Urothelium cell line (cell line): ENCODE data around the gene SPG21.

Source experiments
- DNase-seq: peaks from one replicate; pipeline ENCODE4 v3.0.0; 2011; ENCODE audit warnings: low spot score, mixed read lengths
- FAIRE-seq: peaks from 2 replicates; lab custom pipeline; 2011; peaks lifted over from hg19 to GRCh38; lab: Jason Lieb, UNC

SPG21 gene

DNA sequence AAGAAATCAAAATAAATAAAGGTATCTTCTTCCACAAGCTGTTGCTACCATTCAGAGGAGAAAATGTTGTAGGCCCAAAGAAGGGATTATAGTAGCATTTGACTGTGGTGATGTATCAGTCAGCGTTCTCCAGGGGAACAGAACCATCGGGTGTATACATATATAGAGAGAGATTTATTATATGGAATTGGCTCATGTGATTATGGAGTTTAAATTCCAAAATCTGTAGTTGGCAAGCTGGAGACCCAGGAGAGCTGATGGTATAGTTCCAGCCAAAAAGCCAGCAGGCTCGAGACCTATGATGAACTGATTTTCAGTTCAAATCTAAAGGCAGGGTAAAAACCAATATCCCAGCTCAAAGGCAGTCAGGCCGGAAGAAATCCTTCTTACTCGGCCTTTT lies 7.4 kb upstream of the SPG21 start:
- DNase-seq = no peak
- no peak for FAIRE-seq

DNA sequence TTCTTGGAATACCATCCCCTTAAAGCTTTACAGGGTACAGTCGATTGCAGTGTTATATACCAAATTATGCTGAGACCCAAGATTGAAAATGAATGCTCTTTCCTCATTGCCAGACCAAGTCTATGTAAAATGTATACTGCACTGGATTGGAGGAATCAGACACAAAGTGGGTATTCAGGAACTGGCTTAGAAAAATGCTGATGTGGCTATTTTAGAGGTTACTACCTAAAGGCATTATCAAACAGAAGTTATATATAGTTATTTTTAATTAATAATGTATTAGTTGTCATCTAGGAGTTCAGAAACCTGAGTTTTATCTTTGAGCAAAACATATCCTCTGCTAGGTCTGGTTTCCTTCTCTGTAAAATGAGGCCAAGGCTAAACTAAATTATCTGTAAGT lies 3.6 kb upstream of the SPG21 start:
- FAIRE-seq = no peak
- DNase-seq = no peak

DNA sequence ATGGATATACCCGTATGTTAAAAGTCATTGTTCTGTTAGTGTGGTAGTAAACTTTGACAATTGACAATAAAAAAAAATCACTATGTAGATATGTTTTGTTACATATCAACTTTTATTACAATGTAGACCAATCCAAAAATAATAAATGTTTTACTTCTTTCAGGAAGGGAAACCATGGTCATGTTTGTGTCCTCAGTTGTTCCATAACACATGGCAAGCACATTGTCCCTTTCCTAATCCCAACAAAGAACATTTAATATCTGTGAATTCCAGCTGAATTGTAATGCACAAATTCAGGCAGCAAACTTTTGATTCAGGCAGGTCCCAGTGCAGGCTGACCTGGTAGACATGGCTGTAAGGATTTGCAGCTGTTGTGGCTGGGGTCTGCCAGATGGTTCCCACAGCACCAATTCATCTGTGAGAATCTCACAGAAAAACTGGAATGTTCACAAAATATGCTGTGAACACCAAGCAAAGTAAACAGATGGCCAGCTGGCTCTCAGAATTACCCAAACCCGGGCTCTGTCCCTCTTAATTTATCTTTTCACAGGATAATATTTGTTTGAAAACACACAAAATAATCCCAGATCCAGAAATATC lies 1.9 kb upstream of the SPG21 start:
- DNase-seq (no peak), FAIRE-seq (no peak)

DNA sequence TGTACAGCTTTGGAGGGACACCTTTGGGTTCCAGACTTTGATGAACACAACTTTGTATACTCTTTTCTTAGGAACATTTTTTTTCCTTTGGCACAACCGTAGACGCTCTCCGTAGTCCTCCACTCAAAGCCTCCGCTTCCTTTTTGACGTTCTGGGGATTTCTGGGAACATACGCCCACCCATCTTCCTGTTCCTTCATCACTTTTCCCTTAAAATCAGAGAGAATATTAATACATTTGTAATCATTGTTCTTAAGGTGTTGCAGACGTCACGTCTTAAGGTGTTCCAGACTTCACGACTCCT lies 405 bp upstream of the SPG21 start:
- FAIRE-seq (no peak), DNase-seq (no peak)

DNA sequence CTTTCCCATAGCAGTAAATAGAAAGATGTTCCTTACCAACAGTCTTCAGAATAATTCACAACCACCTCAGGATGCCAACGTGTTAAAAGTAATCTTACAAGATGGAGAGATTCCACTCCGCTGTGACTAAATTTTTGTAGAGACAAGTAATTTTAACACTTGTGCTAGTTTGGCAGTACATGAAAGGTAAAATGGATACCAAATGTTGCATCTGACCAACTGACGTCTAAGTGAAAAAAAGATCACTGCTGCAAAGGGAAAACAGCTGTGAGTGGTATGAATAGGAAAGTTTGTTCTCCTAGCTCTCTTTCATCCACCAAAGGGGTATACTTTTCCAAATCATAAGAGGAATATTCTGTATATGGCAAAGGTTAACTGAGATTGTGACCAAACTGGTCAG lies 2.6 kb downstream of the SPG21 start:
- DNase-seq (no peak), FAIRE-seq (no peak)

DNA sequence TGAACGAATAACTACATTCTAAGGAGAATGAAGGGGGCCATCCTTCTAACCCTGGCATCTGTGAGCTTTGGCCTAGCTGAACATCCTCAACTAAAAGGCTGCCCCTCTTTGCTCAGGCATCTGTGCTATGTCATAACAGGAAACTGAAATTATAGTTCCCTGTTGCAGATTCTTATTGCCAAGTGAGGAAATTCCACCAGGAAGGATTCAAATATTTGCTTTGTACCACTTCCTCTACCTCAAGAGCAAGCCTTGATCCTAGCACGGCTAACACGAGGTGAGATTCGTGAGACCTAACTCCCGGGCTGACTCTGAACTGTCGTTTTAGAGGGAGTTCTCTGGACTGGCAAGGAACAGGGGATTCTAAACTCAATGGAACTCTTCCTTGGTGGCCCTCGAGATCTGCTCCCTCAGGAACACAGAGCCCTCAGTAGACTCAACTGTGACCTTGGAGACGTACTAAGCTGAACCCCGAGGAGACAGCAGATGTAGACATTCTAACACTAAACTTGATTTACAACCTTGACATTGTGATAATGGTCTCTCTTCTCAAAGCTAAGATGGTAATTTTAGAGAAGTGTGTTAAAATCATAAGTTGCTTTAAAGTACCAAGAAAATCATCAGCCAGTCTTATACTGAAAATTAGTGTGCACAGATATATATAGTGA lies 4.2 kb downstream of the SPG21 start:
- FAIRE-seq (no peak), DNase-seq (no peak)

DNA sequence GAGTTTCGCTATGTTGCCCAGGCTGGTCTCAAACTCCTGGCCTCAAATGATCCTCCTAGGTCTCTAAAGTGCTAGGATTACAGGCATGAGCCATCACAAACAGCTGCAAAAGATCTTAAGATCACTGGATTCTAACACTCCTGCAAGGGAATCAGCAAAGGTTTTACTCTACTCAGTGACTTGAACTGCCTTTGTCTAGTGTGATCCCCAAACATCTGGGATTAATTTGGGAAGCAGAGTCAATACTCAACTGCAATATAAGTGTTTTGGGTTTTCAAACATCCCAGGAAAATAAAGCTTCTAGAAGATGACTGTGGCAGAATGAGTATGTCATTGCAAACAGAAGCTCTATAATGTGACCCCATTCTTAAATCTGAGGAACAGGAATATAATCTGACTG lies 7.2 kb downstream of the SPG21 start:
- DNase-seq (no peak), FAIRE-seq (no peak)

DNA sequence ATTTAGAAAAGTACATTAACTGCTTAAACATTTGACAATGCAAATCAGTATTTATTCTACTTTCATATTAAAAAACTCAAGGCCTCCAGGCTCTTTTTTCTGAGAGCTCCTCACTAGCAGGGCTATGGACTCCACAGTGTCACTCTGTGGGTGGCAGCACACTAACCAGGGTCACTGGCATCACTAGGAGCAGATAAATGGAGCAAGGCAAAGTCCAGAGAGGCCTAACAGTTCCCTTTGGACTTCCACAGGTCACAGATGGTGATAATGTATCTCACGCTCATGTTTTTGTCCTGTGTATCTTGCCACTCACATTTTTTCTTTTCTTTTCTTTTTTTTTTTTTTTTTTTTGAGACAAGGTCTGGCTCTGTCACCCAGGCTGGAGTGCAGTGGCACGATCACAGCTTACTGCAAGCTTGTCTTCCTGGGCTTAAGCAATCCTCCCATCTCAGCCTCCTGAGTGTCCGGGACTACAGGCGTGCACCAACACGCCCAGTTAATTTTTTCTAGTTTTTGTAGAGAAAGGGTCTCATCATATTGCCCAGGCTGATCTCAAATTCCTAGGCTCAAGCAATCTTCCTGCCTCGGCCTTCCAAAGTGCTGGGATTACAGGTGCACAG lies 7.8 kb downstream of the SPG21 start:
- FAIRE-seq (no peak), DNase-seq (no peak)

DNA sequence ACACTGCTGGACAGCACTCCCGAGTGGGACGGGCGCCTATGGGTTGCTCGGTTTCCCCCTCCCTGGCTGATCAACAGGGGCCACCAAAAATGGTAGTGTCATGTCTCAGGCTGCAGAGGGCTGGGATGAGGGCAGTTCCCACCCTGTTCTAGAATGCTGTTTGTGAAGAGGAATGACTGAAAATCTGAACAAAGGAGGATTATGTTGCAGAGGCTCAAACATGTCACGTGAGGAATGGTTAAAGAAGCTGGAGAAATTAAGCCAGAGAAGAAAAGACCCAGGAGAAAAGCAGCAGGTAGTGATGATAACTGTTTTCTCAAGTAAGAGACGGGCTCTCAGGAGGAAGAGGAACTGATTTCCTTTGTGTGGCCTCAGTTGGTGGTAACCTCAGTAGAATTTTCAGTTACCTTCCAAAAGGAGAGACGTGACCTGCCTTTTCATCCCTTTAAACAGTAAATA lies 10.4 kb downstream of the SPG21 start:
- FAIRE-seq = no peak
- no peak for DNase-seq

DNA sequence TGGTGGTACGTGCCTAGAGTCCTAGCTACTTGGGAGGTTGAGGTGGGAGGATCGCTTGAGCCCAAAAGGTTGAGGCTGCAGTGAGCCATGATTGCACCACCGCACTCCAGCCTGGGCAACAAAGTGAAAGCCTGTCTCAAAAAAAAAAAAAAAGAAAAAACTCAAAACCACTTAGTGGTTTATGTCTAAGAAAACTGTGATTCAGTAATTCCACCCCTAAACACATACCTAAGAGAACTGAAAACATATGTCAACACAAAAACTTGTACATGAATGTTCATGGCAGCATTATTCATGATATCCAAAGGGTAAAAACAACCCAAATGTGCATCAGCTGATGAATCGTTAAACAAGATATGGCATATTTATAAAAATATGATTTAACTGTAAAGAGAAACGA lies 14.3 kb downstream of the SPG21 start:
- FAIRE-seq = no peak
- DNase-seq = no peak

DNA sequence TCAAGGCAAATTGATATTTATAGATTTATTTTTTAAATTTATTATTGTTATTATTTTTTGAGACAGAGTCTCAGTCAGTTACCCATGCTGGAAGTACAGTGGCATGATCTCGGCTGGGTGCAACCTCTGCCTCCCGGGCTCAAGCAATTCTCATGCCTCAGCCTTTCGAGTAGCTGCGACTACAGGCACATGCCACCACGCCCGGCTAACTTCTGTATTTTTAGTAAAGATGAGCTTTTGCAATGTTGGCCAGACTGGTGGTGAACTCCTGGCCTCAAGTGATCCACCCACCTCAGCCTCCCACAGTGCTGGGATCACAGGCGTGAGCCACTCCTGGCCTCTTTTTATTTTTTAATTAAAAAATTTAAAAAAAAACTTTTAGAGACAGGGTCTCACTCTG lies 19.0 kb downstream of the SPG21 start:
- FAIRE-seq (no peak), DNase-seq (no peak)

DNA sequence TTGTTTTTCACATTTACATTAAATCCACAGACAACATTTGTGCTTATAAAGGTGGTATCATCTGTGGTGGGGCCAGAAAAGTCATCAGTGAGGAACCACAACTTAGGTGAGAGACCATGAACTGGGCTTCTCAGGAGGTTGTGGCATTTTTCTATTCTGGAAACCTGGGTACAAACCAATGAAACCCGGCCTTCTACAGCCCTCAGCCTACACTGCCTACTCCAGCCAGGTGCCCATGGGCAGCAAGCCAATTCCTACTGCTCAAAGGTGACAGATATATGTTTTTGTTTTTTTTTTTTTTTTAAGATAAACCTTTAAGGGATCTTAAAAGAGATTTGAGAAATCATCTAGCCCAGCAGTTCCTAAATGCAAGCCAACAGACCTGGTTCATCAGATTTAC lies 20.3 kb downstream of the SPG21 start:
- FAIRE-seq (no peak), DNase-seq (no peak)

DNA sequence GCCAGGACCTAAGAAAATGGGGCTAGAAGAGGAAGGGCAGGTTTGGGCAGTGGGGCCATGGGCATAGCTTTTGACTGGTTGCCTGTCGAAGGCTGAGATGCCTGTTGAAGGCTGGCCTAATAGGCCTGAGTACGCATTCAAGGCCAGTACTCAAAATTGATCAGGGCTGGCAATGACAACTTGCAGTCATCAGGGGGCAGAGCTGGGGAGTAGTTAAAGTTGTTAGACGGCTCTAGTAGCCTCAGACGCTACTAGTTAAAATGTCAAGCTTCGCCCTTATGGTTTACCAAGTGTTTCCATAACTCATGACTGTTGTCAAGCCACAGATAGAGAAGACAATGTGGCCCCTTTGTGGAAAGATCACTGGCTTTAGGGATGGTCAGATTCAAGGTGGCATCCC lies 28.7 kb downstream of the SPG21 start:
- DNase-seq (no peak), FAIRE-seq (no peak)

DNA sequence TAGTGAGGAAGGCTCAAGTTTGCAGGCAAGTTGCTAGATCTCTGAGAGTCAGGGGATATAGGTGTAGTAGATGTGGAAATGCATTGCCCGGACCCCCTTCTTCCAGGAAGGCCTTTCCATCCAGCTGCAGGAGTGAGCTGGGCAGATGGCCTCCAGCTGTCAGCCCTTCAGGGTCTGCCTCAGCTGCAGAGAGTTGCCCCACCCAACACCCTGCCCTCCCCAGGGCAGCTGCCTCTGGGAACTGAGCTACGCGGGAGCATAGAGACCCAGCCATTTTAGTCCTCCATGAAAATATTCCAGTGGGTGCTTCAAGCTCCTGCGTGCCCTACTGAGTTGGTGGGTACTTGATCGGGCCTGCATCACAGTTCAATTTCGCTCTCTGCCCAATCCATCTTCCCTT lies 29.6 kb downstream of the SPG21 start:
- FAIRE-seq = no peak
- no peak for DNase-seq

DNA sequence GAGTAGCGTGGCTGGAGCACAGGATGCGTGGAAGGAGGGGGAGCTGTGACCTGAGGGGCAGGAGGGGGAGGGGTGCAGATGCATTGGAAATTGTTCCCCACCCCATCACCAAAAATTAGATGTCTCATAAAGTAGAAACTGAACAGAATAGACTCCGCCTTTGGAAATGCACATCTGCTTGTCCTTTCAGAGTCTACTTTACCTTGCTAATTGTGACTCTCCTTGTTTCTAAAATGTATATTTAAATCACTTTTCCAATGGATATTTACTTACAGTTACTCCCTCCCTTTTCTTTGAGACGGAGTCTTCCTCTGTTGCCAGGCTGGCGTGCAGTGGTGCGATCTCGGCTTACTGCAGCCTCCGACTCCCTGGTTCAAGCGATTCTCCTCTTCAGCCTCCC lies 30.6 kb downstream of the SPG21 start:
- FAIRE-seq (no peak), DNase-seq (no peak)

DNA sequence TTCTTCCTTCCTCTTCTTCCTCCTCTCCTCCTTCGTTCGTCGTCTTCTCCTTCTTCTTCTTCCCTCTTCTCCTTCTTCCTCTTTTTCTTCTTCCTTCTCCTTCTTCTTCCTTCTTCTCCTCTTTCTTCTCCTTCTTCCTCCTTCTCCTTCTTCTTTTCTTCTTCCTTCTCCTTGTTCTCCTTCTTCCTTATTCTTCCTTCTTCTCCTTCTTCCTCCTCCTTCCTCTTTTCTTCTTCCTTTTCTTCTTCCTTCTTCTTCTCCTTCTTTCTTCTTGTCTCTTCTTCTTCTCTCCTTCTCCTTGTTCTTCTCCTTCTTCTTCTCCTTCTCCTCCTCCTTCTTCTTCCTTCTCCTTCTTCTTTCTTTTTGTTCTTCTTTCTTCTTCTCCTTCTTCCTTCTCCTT lies 35.3 kb downstream of the SPG21 start:
- DNase-seq (no peak), FAIRE-seq (no peak)

DNA sequence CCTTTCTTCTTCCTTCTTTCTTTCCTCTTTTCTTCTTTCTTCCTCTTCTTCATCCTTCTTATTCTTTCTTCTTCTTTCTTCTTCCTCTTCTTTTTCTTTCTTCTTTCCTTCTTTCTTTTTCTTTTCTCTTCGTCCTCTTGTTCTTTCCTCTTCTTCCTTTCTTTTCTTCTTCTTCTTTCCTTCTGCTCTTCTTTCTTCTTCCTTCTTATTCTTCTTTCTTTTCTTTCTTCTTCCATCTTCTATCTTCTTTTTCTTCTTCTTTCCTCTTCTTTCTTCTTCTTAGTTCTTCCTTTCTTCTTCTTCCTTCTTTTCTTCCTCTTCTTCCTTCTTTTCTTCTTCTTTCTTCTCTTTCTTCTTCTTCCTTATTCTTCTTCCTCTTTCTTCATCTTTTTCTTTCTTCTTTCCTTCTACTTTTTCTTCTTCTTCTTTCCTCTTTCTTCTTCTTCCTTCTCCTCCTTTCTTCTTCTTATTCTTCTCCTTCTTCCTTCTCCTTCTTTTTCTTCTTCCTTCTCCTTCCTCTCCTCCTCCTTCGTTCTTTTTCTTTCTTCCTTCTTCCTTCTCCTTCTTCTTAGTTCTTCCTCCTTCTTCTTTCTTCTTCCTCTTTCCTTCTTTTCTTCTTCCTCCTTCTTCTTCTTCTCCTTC lies 37.8 kb downstream of the SPG21 start:
- no peak for DNase-seq
- FAIRE-seq = no peak

DNA sequence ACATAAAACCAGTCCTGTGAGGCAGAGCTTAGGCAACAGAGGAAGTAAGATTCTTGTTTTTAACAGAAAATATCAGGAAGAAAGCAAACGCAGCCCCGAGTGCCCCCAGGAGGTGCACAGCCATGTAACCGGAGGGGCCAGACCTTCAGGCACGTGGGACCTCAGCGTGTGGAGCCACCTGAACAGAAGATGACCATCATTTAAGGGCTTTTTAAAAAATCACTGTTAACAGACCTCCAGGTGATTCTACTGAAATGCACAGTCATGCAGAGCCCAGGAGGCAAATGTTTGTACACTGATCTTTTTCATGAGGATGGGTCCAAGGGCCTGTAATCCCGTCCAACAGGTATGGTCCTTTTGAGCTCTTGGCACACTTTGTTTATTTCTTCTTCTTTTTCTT lies 38.8 kb downstream of the SPG21 start:
- FAIRE-seq = no peak
- DNase-seq = no peak

DNA sequence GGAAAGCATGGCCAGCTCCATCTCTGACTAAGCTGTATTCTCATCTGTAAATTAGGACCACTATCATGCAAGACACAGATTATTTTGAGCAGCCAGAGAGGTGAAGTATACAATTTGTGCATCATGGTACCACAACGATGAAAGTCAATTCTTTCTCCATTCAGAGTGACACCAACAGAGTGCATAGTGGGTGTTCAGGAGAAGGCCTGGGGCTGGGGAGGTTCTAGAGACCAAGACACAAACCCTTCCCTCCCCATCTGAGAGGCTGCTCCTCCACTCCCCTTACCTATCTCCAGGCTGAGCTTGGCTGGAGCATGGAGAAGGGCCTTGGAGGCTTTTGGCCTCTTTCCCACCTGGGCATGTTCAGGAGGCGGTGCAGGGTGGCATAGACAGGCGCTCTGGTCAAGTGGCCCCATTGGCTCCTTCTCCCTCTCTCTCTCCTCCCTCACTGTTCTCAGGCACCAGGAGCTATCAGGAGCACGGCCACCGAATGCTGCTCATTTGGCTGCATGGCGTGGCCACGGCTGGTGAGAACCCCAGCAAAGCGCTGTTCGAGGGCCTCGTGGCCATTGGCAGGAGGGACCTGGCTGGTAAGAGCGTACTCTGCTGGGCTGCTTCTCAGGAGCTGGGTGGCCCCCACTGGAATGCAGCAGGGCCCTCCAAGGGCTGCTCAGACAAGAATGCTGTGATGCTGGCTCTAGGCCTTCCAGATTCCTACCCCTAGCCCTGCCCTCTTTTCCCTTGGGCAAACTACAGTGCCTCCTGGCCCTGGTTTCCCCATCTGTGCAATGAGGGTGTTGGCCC lies 40.1 kb downstream of the SPG21 start:
- FAIRE-seq = peak; percentile 42

DNA sequence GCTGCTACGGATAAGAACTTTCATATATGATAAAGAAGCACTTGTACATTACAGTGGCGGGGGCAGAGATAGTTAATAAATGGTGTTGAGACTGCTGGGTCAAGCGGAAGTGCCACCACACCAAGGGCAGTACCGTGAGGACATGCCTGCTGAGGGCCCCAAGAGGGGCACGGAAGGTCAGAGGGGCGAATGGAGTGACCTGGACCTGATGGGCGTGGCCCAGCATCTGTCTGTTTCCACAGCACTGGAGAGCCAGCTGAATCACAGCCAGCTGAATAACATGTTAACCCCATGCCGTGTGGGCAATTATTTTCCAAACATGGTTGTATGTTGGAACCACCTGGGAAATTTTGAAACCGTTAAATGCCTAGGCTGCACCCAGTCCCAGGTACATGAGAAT lies 40.8 kb downstream of the SPG21 start:
- FAIRE-seq (peak; percentile 42), DNase-seq (no peak)

More for the DNA sequence above, 40.1 kb downstream of the SPG21 start:
- DNase-seq = no peak

DNA sequence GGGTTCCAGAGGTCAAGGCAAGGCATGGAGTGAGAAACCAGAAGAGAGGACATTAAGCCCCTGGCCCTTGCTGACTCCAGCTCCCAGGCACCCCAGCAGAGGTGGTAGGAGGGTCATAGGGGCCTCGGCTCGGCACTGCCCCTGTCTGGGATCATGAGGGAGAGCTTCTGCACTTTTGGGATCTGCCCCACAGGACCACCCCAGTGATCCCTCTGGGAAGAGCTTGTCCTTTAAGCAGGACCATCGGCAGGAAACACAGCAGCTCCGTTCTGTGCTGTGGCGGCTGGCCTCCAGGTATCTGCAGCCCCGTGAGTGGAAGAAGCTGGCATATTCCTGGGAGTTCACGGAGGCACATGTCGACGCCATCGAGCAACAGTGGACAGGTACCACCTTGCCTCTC lies 42.5 kb downstream of the SPG21 start:
- DNase-seq = no peak
- no peak for FAIRE-seq
